Natural killer cell (primary cell): ENCODE data around the gene TNFAIP8L2. TPM values are rescaled to one million over a fixed set of nuclear protein-coding genes. Genes with fewer than 3 reads are reported as not detected.

Experiments
- ATAC-seq, 3 donors: fragments of 150-1000 bp in 2 of 3; fragments of 200-7000 bp in 1 of 3; cut with Tn5 transposase; 1 replicate in 1 of 3; 2 replicates in 2 of 3; pipeline ENCODE4 v1.10.0; 2021; ENCODE audit warnings: mild to moderate bottlenecking in 2 of 3, moderate library complexity in 2 of 3
- DNase-seq, 2 donors: peaks; one replicate each; pipeline versions ENCODE4 v3.0.0 to v3.0.0-alpha.2; 2013 to 2021; ENCODE audit warnings: mixed read lengths in 1 of 2
- H3K27ac ChIP-seq: one replicate; pipeline ENCODE4 v1.5.1; 2013; ENCODE audit warnings: mild to moderate bottlenecking, low read length
- H3K27me3 ChIP-seq: one replicate; pipeline ENCODE4 v1.6.1; 2013; ENCODE audit warnings: low read length; ENCODE audit not compliant: control insufficient read depth, insufficient read depth
- H3K36me3 ChIP-seq: one replicate; pipeline ENCODE4 v1.6.1; 2013; ENCODE audit warnings: low read length; ENCODE audit not compliant: control insufficient read depth, insufficient read depth
- H3K4me1 ChIP-seq: one replicate; pipeline ENCODE4 v1.6.1; 2013; ENCODE audit warnings: low read length; ENCODE audit not compliant: control insufficient read depth, insufficient read depth
- H3K4me3 ChIP-seq: one replicate; pipeline ENCODE4 v1.5.1; 2013; ENCODE audit warnings: low read length
- H3K9me3 ChIP-seq: one replicate; pipeline ENCODE4 v1.6.1; 2013; ENCODE audit warnings: low read length; ENCODE audit not compliant: control insufficient read depth, insufficient read depth
- H3K27ac Mint-ChIP-seq, 2 donors: one replicate each; pipeline ENCODE4 v1.8.0; 2022; ENCODE audit warnings: mild to moderate bottlenecking in 2 of 2, mixed read lengths in 2 of 2, moderate library complexity in 1 of 2
- H3K27me3 Mint-ChIP-seq, 2 donors: one replicate each; pipeline ENCODE4 v1.8.0; 2022; ENCODE audit warnings: low read depth in 2 of 2, mixed read lengths in 2 of 2
- H3K36me3 Mint-ChIP-seq: one replicate; pipeline ENCODE4 v1.8.0; 2022; ENCODE audit warnings: mixed read lengths
- H3K4me1 Mint-ChIP-seq, 2 donors: one replicate each; pipeline ENCODE4 v1.8.0; 2022; ENCODE audit warnings: mixed read lengths in 2 of 2
- H3K4me3 Mint-ChIP-seq: one replicate; pipeline ENCODE4 v1.8.0; 2022; ENCODE audit warnings: mild to moderate bottlenecking, moderate library complexity, mixed read lengths
- H3K9me3 Mint-ChIP-seq, 2 donors: one replicate each; pipeline ENCODE4 v1.8.0; 2022; ENCODE audit warnings: mixed read lengths in 2 of 2
- WGBS: methylation state at CpG from one replicate; pipeline ENCODE4 v1.1.7; 2013; ENCODE audit warnings: missing lambda C conversion rate; ENCODE audit not compliant: insufficient coverage; 5-methylcytosine and 5-hydroxymethylcytosine counted together
- intact Hi-C: fragments of 100-400 bp; cut with micrococcal nuclease; formaldehyde crosslinking; loops from one replicate; pipeline ENCODE4 v1.14.2; 2022
- total RNA-seq, 4 donors: library from RNA; stranded (reverse); fragments of 120-200 nt in 1 of 4; gene quantifications; one replicate each; pipeline versions ENCODE4 v1.2.3 to v1.2.4, GENCODE V29; 2013 to 2022
- TF ChIP-seq, protein P1 (sequence below): fragments of 200-600 bp; IDR thresholded peaks from one replicate; pipeline ENCODE4 v1.8.0; 2022; ENCODE audit warnings: antibody characterized with exemption

TNFAIP8L2 gene
- total RNA-seq, 3 donors from 2014 or later (not counting 1 experiment from before 2014, with no cell fraction given) = 4.8 to 14.5 (median 5.7) TPM

DNA sequence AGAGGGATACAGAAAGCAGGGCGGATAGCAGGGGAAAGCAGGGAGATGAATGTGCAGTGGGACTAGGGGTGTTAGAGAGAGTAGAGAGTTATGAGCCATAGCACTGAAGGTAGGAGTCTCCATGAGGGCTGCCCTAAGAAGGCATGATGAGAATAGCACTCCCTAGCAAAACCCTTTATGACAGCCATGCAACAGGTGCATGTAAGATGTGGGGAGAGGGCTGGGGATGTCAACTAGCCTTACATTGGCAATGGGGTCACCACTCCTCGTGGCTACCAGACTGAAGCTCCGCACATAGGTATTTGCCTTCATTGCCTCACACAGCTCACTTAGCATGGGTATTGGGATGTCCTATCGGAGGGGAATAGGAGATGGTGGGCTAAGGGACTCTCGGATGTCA lies 14.7 kb downstream of the TNFAIP8L2 start:
- Histone ChIP-seq H3K27ac (no peak overlapping the region), H3K4me1 (peaks cover 12% of the 10 kb centered on the region), H3K4me3 (no peak overlapping the region), H3K9me3 (no peaks in the 10 kb centered on the region), H3K36me3 (peaks cover 46% of the 10 kb centered on the region), H3K27me3 (no peaks in the 10 kb centered on the region)
- H3K27me3 Mint-ChIP-seq = no peaks in the 10 kb centered on the region
- peaks cover 3% of the 10 kb centered on the region for H3K36me3 Mint-ChIP-seq
- 93% methylated on average over 3 of the region's 5 CpGs for WGBS
- H3K4me1 Mint-ChIP-seq = peaks cover 14 to 18% of the 10 kb centered on the region in 2 donors
- DNase-seq (no peak), ATAC-seq (no peak)
- H3K27ac Mint-ChIP-seq = no peak overlapping the region
- H3K4me3 Mint-ChIP-seq = no peak overlapping the region
- H3K9me3 Mint-ChIP-seq = no peaks in the 10 kb centered on the region
- intact Hi-C loops = no loop called here
- TF ChIP-seq, protein P1, sequence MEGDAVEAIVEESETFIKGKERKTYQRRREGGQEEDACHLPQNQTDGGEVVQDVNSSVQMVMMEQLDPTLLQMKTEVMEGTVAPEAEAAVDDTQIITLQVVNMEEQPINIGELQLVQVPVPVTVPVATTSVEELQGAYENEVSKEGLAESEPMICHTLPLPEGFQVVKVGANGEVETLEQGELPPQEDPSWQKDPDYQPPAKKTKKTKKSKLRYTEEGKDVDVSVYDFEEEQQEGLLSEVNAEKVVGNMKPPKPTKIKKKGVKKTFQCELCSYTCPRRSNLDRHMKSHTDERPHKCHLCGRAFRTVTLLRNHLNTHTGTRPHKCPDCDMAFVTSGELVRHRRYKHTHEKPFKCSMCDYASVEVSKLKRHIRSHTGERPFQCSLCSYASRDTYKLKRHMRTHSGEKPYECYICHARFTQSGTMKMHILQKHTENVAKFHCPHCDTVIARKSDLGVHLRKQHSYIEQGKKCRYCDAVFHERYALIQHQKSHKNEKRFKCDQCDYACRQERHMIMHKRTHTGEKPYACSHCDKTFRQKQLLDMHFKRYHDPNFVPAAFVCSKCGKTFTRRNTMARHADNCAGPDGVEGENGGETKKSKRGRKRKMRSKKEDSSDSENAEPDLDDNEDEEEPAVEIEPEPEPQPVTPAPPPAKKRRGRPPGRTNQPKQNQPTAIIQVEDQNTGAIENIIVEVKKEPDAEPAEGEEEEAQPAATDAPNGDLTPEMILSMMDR = no peak

DNA sequence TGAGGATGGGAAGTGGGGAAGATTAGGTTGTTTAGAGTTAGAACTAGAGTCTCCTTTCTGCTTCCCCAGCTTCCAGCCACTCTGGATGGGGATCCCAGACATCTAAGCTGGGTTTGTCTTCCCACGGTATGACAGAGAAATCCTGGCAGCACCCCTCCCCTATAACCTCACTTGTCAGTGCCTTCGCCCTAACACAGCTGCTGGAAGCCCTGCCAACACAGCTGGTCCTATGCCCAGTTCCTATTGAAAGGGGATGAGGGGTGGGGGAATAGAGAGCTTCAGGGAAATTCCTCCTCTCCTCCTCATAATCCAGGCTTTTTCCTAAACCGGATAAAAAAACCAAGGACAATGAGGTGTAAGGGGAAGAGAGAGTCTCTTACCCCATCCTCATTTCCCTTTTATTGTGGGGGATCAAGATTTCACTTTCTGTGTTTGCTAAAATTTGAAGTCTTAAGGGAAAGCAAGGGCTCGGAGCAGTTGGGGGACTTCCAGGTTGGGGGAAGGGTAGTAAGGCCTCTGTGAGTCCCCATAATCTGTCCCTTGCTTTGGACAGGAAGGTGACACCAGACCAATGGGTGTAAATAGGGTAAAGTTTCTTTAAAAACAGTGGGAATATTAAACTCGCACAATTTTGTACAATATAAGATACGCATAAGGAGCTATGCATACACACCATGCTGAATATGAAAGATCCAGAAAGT lies 18.7 kb downstream of the TNFAIP8L2 start:
- DNase-seq = no peak
- H3K36me3 ChIP-seq = peaks cover 62% of the 10 kb centered on the region
- WGBS = 94% methylated on average over 4 of the region's 6 CpGs
- Mint-ChIP-seq H3K9me3 (no peaks in the 10 kb centered on the region), H3K27me3 (no peaks in the 10 kb centered on the region), H3K27ac (peak overlapping the region in 1 of 2 donors; percentile 6), H3K4me1 (peaks cover 0 to 6% of the 10 kb centered on the region in 2 donors), H3K4me3 (no peak overlapping the region), H3K36me3 (peaks cover 25% of the 10 kb centered on the region)
- H3K9me3 ChIP-seq = no peaks in the 10 kb centered on the region
- no peaks in the 10 kb centered on the region for H3K27me3 ChIP-seq
- intact Hi-C loops = no loop called here
- no peak for ATAC-seq
- no peaks in the 10 kb centered on the region for H3K4me1 ChIP-seq
- TF ChIP-seq, protein P1 = no peak
- no peak overlapping the region for H3K4me3 ChIP-seq
- no peak overlapping the region for H3K27ac ChIP-seq

DNA sequence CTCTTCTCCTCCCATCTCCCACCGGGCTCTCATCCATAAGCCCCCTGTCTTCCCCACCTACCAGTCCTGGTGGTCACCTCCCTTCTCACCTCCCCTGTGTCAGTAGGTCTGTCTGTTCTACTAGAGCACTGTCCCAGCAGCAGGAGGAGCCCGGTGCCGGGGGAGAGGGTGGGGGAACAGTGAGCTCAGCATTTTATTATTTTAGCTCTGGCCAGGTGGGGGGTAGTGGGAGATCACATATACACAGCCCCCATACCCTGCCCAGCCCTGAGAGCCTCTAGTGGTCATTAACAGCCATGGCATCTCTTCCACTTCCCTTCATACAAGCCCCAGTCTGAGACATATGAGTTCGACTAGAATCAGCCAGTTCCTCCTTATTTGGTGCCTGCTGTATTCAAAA lies 19.4 kb downstream of the TNFAIP8L2 start, which contains the start of gene TMOD4:
Gene TMOD4, minus strand, starts transcription at position 119 of the 400 bp plus-strand sequence. CDS start 1,106 bp downstream, outside the sequence.
- Histone ChIP-seq H3K9me3 (no peaks in the 10 kb centered on the region), H3K36me3 (peaks cover 60% of the 10 kb centered on the region), H3K27me3 (no peaks in the 10 kb centered on the region), H3K4me3 (no peak within 1 kb of the TSS), H3K27ac (no peak within 1 kb of the TSS), H3K4me1 (no peaks in the 10 kb centered on the region)
- 46% methylated on average over 2 of the region's 4 CpGs for WGBS
- H3K4me3 Mint-ChIP-seq = no peak within 1 kb of the TSS
- H3K36me3 Mint-ChIP-seq = peaks cover 25% of the 10 kb centered on the region
- peaks cover 0 to 8% of the 10 kb centered on the region in 2 donors for H3K4me1 Mint-ChIP-seq
- intact Hi-C loops = no loop called here
- H3K9me3 Mint-ChIP-seq = no peaks in the 10 kb centered on the region
- H3K27me3 Mint-ChIP-seq = no peaks in the 10 kb centered on the region
- peak within 1 kb of the TSS in 1 of 2 donors; percentile 6 for H3K27ac Mint-ChIP-seq
- TF ChIP-seq, protein P1 = peak; percentile 22
- DNase-seq = peak in 1 of 2 donors; percentile 36
- ATAC-seq = peak in 2 of 3 donors; percentile 50 to 54
